Mammary epithelial cell (primary cell): Measurements from ENCODE around the gene GRAMD1B.

Experiments
- EZH2 ChIP-seq: IDR thresholded peaks from 2 replicates; pipeline ENCODE4 v1.6.1; 2012; ENCODE audit warnings: low read length, inconsistent platforms, borderline replicate concordance
- TF ChIP-seq, protein P1 (sequence below), 2 donors: IDR thresholded peaks in 1 of 2; conservative IDR thresholded peaks in 1 of 2; 2 replicates each; pipeline ENCODE4 v1.5.1; 2011 to 2012; ENCODE audit warnings: inconsistent platforms in 2 of 2, low read length in 2 of 2, mild to moderate bottlenecking in 2 of 2, control low read depth in 1 of 2, low read depth in 1 of 2; ENCODE audit not compliant: insufficient read depth in 1 of 2; ENCODE audit errors: extremely low read depth in 1 of 2

DNA sequence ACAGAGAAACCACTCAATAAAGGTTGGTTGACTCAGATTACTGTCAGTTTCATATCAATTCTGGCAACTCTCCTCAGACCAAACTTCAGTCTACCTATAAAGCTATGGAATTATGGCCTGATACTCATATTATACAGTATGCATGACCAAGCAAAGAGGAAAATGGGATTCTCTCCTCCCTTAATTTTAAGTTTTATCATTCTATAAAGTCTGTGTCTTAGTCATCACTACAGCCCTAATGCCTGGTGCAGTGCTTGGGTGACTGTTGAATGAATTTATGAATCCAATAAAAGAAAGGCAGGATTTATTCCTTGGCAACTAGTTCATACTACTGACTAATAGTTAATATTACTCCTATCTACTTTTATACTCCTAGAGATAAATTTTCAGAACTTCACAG lies 37.6 kb upstream of the GRAMD1B start:
- TF ChIP-seq EZH2: no peak
- TF ChIP-seq, protein P1, sequence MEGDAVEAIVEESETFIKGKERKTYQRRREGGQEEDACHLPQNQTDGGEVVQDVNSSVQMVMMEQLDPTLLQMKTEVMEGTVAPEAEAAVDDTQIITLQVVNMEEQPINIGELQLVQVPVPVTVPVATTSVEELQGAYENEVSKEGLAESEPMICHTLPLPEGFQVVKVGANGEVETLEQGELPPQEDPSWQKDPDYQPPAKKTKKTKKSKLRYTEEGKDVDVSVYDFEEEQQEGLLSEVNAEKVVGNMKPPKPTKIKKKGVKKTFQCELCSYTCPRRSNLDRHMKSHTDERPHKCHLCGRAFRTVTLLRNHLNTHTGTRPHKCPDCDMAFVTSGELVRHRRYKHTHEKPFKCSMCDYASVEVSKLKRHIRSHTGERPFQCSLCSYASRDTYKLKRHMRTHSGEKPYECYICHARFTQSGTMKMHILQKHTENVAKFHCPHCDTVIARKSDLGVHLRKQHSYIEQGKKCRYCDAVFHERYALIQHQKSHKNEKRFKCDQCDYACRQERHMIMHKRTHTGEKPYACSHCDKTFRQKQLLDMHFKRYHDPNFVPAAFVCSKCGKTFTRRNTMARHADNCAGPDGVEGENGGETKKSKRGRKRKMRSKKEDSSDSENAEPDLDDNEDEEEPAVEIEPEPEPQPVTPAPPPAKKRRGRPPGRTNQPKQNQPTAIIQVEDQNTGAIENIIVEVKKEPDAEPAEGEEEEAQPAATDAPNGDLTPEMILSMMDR (conservative IDR thresholded peaks at IDR 0.05 in 1 of 2, IDR thresholded peaks at IDR 0.05 in 1 of 2; ENCODE audit: extremely low read depth in 1 of 2, insufficient read depth in 1 of 2, low read depth in 1 of 2, low read length in 2 of 2): no peak
